ENCODE results near the gene TSPAN11. TPM values are rescaled to one million over a fixed set of nuclear protein-coding genes. Genes with fewer than 3 reads are reported as not detected.
"Not testable (repeated sequence)": the region's sequence is repeated elsewhere in the genome, so short reads cannot be mapped to it uniquely, and the experiment has no call there.

TSPAN11 gene
- total RNA-seq, 1 donor from 2014 or later: not detected

- TF ChIP-seq CTCF (IDR thresholded peaks at IDR 0.05; ENCODE audit: insufficient read depth, low read length, severe bottlenecking): no peak
- DNase-seq (ENCODE audit: low read depth) (no peak), FAIRE-seq (no peak)
- H3K27me3 ChIP-seq (ENCODE audit: control insufficient read depth, insufficient read depth, low read length): no peaks in the 10 kb centered on the region
- H3K4me3 ChIP-seq (ENCODE audit: low read depth, low read length): no peak overlapping the region
- no peaks in the 10 kb centered on the region for H3K36me3 ChIP-seq (ENCODE audit: control insufficient read depth, insufficient read depth, low read length)
Measured at GRCh38 chr12:31008241-31008761, 81.8 kb downstream of the TSPAN11 start.

GRCh38 chr12:31008961-31009840, 82.7 kb downstream of the TSPAN11 start:
- Histone ChIP-seq H3K27me3 (ENCODE audit: control insufficient read depth, insufficient read depth, low read length) (no peaks in the 10 kb centered on the region), H3K4me3 (ENCODE audit: low read depth, low read length) (no peak overlapping the region), H3K36me3 (ENCODE audit: control insufficient read depth, insufficient read depth, low read length) (no peaks in the 10 kb centered on the region)
- FAIRE-seq (no peak), DNase-seq (ENCODE audit: low read depth) (no peak)
- TF ChIP-seq CTCF (IDR thresholded peaks at IDR 0.05; ENCODE audit: insufficient read depth, low read length, severe bottlenecking): no peak

GRCh38 chr12:31009976-31010375, 83.4 kb downstream of the TSPAN11 start:
- H3K27me3 ChIP-seq (ENCODE audit: control insufficient read depth, insufficient read depth, low read length): no peaks in the 10 kb centered on the region
- FAIRE-seq (no peak), DNase-seq (ENCODE audit: low read depth) (no peak)
- H3K36me3 ChIP-seq (ENCODE audit: control insufficient read depth, insufficient read depth, low read length): no peaks in the 10 kb centered on the region
- H3K4me3 ChIP-seq (ENCODE audit: low read depth, low read length): no peak overlapping the region
- no peak for TF ChIP-seq CTCF (IDR thresholded peaks at IDR 0.05; ENCODE audit: insufficient read depth, low read length, severe bottlenecking)

GRCh38 chr12:31011336-31011735, 84.8 kb downstream of the TSPAN11 start:
- Histone ChIP-seq H3K4me3 (ENCODE audit: low read depth, low read length) (no peak overlapping the region), H3K36me3 (ENCODE audit: control insufficient read depth, insufficient read depth, low read length) (no peaks in the 10 kb centered on the region), H3K27me3 (ENCODE audit: control insufficient read depth, insufficient read depth, low read length) (no peaks in the 10 kb centered on the region)
- no peak for FAIRE-seq
- DNase-seq (ENCODE audit: low read depth): no peak
- TF ChIP-seq CTCF (IDR thresholded peaks at IDR 0.05; ENCODE audit: insufficient read depth, low read length, severe bottlenecking): no peak

GRCh38 chr12:31011746-31012566, 85.4 kb downstream of the TSPAN11 start:
- DNase-seq (ENCODE audit: low read depth): no peak
- H3K36me3 ChIP-seq (ENCODE audit: control insufficient read depth, insufficient read depth, low read length): no peaks in the 10 kb centered on the region
- TF ChIP-seq CTCF (IDR thresholded peaks at IDR 0.05; ENCODE audit: insufficient read depth, low read length, severe bottlenecking): peak; percentile 26
- peak; percentile 52 for FAIRE-seq
- no peaks in the 10 kb centered on the region for H3K27me3 ChIP-seq (ENCODE audit: control insufficient read depth, insufficient read depth, low read length)
- H3K4me3 ChIP-seq (ENCODE audit: low read depth, low read length): no peak overlapping the region

GRCh38 chr12:31012567-31012891, 86.0 kb downstream of the TSPAN11 start:
- not testable (repeated sequence) for FAIRE-seq; H3K27me3 ChIP-seq (ENCODE audit: control insufficient read depth, insufficient read depth, low read length); H3K4me3 ChIP-seq (ENCODE audit: low read depth, low read length); H3K36me3 ChIP-seq (ENCODE audit: control insufficient read depth, insufficient read depth, low read length); DNase-seq (ENCODE audit: low read depth)
